GM18858 (cell line): Measurements from ENCODE around the gene ANKRD13B.

ENCODE experiments used
- ATAC-seq: cut with Tn5 transposase; IDR thresholded peaks from one replicate; pipeline ENCODE4 v1.9.1; 2021; ENCODE audit not compliant: unreplicated experiment

The ANKRD13B gene

DNA sequence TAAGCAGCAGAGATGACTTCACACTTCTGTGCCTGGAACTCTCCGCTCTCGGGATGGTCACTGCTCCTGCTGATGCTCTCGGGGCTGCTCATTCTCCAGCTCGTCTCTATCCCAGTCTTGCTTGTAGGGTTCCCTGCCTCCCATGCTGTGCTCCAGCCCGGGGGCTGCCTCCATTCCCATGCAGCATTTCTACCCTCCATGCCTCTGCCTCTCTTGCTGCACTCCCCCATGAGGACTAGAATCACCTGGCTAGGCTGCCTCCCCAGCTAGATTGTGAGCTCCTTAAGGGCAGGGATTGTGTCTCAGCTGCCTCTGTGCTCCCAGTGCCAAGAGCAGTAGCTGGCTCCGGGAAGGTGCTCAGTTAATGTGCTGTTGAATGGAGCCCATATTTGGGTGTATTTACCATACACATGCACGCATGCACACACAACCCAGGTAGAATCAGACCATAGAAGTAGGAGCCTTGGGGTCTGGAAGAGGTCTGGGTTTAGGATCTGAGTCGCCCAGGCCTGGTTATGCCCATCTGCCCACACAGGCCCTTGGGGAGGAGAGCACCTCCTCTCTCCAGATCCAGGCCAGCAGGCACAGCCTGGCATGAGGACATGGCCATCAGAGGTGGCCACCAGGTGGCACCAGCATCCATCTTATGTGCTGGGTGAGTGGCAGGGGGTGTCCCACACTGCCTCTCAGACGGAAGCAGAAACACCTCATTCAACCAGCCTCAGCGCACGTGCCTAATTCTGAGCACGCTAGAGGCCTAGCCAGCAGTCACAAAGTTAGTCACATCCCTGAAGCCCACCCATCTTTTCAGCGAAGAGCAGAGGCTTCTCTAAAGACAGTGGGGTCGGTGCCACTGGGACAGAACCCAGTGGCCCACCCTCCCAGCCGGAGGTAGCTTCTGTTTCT, 12.8 kb upstream of the ANKRD13B start:
- ATAC-seq, result peak; percentile 82

DNA sequence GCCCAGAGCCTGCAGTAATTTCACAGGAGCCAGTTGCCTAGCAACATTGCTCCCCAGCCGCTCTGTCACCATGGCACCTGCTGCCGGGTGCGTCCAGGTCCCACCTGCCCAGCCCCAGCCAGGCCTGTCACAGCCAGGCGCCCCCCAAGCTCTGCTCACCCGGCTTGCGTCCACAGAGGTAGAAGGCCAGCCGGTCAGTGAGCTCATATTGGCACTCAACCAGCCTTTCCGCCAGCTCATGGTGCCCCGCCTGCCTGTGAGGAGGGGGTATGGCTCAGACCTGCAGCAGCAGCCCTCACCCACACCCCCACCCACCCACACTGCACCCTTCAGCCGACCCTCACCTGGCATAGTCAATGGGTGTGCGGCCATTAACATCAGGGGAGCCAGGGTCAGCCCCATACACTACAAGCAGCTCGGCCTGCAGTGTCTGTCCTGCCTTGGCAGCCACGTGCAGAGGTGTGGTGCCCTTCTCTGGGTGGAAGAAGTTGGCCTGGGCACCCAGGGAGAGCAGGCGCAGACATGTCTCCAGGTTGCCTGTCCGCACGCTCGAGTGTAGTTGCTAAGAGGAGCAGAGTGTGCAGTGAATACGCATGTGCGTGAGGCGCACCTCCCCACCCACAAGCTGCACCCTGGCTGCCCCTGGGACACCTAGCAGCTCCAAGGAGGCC, 11.2 kb upstream of the ANKRD13B start:
- ATAC-seq, result no peak

DNA sequence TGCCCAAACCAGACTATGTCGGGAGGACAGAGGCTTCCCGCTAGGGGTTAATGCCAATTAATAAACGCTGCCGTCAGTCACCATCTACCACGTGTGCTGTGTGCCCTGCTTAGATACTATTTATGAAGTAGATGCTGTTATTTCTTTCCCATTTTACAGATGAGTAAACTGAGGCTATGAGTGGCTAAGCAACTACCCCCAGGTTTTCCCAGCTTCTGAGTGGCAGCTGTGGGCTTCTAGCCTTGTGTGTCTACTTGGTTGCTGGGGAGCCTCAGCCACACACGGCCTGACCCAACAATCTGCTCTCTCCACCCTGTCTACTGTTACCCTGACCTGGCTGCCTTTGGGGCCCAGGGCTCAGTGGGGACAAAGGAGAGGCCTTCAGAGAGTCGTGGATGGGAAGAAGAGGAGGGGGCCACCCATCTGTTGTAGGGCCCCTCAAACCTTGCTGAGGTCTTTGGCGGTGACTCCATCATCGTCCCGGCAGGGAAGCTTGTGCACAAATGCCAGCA, 10.6 kb upstream of the ANKRD13B start:
- no peak for ATAC-seq

DNA sequence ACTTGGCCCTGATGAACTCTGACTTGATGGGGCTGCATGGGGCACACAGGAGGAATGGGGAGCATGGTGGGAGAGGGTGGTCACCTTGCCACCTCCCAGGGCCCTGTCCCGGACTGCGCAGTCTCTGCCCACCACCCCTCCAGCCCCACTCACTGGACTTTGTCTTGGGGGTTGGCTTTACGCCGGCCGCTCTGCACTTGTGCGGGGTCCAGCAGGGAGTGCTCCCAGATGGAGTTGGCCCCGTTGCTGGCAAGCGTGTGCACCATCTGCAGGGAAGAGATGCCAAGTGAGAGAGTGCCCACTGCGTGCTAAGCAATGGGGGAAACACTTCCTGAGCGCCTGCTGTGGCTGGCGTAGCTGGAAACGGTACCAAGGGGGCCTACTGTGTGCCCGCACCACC, 10.2 kb upstream of the ANKRD13B start:
- no peak for ATAC-seq

DNA sequence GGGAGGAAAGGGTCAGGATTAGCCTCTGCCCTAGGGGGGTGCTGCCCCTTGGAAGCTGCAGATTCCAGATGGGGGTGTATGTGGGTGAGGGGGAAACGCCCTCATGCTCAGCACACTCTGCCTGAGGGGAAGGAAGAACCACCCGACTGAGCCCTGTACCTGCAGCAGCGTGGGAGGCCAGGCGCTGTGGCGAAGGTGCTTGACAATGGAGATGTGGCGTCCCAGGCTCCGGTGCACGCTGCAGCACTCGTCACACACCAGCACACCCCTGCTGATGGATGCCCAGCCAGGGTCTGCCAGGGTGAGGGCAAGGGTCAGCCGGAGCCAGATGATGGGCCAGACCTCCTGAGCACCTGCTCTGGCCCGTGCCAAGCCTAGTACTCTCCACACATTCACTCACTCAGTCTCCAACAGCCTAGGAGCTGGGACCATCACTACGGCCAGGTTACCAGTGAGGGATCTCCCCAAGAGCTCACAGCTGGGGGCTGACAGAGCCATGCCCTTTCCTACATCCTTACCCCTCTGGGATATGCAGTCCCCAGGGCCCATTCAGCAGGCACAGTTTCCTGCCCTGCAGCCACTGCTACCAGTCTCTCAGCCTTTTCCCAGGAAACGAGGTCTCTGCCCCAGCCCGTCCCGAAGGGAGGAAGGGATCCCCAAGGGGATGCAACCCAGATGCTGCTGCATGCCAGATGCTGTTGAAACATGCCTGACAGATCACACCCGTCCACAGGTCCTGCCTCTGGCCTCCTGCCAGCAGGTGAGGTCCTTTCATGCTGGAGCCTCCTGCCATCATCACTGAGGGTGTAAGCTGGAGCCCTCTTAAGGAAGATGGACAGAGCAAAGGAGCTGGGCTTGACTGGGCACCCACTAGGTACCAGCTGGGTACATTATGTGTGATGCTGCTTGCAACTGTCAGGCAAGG, 9.3 kb upstream of the ANKRD13B start:
- ATAC-seq, result no peak

DNA sequence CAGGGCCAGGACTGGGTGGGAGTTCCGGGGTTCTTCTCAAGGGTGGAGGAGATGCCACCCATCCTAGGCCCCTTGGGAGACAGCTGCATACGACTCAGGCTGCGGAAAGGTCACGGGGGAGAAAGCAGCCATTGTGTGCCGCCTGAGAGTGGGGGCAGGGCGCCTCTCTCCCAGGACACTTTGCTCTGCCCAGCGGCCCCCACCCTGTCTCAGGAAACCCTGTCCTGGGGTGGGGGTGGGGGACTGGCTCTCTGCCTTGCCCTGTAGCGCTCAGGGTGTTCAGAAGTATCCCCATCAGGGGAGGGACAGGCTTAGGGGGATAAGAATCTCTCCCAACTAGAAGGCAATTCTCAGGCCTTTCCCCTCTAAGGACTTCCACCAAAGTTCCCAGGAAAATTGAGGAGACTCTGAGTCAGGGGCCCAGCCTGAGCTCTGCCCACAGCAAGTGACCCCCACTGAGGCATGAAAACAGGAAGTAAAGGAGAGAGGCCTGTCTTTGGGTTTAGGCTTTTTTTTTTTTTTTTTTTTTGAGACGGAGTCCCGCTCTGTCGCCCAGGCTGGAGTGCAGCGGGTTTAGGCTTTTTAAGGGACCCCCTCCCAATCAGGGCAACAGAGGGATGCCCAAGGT, 8.4 kb upstream of the ANKRD13B start:
- no peak for ATAC-seq

DNA sequence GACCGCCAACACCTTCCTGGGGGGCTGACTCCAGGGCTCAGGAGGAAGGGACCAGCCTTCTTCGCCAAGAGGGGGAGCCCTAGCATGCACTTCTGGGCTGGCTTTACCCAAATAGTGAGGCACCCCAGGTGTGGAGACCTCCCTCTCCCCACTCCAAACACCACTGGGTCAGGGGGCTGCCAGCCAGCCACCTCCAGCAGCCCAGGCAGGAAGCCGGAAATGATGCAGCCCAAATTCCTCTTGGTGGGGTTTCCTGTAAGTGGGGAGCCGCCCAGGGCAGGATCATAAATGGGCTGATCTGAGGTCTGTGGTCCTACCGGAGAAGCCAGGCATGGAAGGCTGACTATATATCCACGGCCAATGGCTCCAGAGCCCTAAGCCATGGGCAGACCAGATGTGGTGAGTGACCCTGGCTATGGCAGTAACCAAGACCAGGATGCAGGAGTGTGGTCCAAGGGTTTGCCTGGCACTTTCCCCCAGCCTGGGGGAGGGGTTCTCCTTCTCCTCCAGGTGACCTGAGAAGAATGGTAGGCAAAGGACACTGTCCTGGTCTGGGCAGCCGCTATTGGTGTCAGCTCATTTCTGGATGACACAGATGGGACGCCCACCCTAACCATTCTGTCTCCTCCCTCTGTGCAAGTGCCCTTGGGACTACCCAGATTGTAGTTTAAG, 7.7 kb upstream of the ANKRD13B start:
- no peak for ATAC-seq

DNA sequence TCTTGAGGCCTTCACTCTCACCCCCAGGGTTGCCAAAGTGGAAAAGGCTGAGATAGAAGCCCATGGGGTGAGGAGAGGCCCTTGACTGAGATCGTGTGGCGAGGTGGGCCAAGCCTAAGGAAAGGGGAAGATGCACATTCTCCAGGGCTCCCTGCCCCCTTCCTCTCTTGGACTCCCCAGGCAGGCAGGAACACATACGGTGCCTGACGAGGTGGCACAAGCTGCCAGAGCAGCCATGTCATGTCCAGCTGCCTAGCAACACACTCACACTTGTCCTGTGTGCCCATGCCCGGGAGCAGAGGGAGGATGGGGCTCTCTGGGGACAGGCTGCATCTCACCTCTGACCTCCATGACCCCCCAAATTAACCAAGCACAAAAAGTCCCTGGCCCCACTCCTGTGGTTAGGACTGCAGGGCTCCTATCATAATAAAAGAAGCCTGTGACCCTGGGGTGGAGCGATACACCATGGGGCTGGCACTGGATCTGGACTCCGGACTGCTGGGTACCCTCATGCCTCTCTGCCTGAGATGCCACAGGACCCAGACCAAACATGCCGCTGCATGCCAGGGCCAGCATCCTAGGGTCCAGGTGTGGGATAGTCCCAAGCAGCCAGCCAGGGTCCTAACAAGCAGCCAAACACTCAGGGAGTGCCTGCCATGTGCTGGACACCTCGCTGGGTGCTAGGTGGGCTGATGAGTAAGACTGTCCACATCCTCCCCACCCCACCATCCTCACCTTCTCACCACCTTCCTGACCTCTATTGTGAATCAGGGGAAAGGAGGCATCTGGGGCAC, 6.1 kb upstream of the ANKRD13B start:
- ATAC-seq, result no peak

DNA sequence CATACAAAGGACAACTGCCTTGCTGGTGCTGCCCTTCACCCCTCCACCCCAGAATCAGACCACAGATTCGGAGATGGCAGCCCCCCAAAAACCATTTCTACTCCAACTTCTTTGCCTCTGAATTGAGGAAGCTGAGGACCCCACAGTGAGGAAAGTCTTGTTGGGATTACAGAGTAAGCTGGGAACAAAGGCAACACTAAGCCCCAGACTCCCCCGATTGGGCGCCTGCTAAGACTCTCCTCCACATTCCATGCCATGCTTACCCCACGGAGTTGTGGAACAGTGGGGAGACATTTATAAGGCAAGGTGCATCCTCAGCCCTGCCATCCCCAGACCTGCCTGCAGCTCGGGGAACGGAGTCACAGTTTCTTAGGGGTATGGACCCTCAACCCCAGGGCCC, 5.3 kb upstream of the ANKRD13B start:
- ATAC-seq, result no peak

DNA sequence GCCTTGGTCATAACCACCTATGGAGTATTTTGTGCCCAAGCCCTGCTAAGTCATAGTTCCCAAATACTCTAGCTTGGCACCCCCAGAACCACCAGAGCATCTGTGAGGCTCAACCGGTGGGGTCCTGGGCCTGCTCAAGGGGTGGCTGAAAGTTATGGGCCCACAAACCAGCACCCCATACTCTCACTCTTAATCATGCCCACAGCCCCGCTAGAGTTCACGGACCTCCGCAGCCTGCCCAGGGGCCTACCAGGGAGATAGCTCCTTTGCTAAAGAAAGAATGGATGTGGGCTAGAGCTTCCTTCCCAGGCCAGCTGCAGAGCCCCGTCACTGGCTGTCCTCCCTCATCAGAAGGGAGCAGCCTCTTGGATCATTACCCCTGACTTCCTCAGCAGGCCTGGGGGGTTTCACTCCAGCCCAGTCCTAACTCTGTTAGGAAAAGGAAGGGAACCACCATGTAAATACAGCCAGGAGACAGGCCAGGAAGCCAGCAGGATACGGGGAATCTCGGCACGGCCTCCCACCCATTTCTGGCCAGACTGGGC, 4.8 kb upstream of the ANKRD13B start:
- no peak for ATAC-seq

DNA sequence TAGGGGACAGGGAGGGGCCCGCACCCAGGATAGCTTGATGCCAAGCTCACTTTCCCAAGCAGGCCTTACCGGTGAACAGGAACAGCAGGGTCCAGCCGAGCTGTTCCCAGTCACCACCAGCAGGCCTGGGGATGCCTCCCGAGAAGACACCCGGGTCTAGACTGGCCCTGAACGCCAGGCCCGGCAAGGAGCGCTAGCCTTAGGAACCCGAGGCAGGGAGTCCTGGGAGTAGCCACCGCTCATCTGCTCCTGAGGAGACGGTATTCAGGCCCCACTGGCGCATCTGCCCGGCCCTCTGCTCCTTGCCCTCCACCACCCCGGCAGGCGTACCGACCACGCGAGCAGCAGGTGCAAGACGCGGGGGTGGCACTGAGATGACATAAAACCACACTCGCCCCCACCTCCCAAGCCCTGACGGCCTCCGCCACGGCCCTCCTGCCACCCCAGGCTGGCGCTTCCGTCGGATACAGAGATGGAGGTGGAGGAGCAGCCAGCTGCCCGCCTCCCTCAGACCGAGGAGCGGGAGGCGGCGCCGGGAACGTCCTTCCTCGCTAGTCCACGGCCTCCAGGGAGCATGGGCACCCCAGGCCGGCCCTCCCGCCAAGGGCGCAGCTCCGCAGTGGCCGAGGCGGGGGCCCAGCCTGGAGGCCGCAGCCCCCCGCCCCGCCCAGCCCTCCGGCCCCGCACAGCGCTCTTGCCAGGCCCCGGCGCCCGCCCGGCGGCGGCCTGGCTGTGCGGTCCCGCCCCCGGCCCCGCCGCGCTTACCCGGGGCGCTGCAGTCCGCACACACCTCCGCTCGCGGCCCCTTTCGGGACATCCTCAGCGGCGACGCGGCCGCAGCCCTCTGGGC, 4.1 kb upstream of the ANKRD13B start:
- ATAC-seq, result no peak

DNA sequence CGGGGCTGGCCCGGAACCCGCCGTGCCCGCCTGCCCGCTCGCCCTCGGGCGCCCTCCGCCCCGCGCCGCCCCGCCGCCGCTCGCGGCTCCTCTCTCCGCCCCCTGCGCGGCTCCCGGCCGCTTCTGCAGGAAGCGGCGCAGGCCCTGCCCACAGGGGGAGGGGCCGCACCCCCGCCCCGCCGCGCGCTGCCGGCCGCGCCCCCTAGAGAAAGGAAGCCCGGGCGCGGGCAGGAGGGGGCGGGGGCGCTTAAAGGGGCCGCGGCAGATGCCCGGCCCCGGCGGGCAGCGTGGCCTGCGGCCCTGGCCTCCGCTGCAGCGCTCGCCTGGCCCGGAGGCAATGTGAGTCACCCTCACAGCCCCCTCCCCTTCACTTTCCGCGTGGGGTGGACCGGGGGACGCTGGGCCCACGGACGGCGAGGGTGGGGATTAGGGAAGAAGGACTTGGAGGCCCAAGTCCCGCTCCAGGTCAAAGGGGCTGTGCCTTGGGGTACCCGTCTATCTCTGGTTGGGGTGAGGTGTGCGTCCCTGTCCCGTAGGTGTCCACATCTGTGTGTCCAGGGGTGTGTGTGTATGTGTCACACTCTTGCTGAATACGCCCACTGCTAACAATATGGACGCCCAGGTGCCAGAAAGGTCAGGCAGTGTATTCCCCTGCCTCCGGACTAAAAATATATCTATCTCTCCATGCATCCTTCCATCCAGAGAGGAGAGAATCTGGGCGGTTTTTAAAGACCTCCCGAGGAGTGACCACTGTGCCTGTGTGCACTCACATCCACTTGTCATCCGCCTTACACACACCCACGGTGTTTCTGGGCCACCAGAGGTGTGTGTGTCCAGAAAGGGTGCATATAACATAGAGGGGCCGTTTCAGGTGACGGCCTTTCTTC, 3.2 kb upstream of the ANKRD13B start, which contains the start of gene GIT1:
TSS of gene GIT1 (minus strand) at position 125 of the 887 bp plus-strand sequence. CDS start 270 bp downstream, outside the sequence.
- ATAC-seq, result no peak

DNA sequence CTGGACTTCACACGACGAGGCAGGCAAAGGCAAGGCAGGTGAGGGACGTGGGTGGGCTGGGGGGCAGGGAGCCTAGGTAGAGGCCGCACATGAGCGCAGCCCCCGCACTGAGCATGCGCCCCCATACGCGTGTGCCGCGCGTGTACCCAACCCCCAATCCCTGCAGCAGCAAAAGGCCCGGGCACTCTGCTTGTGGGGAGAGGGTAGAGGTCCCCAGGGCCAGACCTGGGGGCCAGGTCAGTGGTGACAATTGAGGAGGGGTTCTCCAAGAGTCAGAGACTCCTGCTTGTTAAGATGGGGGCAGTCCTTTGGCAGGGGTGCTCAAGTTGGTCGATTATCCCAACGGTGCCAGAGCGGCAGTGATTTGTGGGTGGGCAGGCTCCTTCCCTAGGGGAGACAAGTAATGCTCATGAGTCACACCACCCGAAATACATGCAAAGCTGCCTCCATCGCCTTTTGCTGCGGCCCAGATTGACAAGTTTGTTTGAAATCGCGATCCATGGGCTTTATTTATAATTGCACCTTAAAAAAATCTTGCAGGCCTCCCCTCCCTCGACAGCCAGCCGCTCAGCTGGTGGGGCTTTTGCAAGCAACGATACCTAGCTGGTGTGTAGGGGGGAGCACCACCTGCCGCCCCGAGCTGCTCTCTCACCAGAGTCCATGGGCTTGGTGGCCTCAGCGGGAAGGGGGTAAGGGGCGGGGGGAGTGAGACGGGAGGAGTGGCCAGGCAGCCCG, 2.4 kb upstream of the ANKRD13B start:
- ATAC-seq, result no peak

DNA sequence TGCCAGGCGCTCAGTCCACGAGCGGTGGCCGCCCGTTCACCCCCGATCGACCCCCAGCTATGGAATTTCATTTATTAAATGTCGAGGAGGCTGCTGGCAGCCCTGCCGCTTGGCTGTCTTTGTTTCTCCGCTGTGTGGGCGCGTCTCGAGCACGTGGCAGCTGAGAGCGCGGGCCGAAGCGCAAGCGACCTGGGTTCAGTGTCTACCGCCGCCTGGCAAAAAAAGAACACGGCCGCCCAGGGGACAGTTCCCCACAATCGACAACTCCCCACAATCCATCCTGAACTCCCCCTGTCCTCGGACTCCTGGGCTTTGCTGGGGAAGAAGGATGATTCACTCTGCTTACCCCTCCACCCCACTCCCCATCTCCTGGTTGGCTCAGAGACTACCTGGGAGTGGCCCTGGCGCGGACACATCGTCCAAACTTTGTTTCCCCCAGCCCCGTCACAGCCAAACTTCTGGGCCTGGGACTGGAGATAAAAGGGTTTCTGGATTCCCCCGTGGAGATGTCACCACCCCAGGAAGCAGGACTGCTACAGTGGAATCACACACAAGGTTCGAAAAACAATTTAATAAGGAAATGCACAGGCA, 1.7 kb upstream of the ANKRD13B start:
- ATAC-seq, result no peak

DNA sequence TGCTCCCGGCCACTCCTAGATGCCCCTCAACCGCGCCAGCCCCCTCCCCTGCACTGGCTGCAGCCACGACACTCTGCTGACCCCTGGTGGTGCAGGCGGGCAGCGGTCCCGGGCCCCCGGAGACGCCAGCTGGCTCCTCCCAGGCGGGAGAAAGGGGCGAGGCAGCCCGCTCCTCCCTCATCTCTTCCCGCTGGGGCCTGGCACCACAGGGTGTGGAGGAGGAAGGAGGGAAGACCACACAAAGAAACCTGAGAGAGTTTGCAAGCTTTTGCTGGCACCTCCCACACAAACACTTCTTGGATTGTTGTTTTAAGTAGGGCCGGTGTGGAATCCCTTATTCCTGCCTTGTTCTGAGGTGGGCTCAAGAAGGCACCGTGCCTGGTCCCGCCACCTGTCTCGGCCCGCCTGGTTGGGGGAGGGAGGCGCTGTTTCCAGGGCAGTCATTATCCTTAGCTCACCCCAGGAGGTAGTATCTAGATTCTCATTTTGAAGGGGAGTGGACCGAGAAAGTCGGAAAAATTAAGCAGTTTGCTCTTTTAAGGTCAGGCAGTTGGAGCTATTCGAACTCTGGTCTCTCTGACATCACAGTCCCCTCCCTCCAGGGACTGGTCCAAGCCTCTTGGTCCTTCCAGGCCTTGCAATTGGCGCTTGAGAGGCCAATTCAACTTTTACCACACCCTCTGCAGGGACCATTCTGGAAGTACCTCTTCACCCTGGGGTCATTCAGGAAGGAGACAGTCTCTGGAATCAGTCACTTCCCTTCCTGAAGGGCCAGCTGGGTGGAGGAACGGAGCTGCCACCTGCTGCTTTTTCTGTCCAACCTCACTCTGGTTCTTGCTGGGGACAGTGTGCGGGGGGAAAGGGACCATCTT, 959 bp upstream of the ANKRD13B start:
- ATAC-seq, result no peak
